ENCODE measurements around the gene ADRA2B.

- TF ChIP-seq CTCF (optimal IDR thresholded peaks at IDR 0.05 in 1 of 3, IDR thresholded peaks at IDR 0.05 in 1 of 3, conservative IDR thresholded peaks at IDR 0.05 in 1 of 3; ENCODE audit: extremely low read depth in 1 of 3, insufficient read depth in 2 of 3, low read length in 3 of 3): no peak
- TF ChIP-seq EZH2 (IDR thresholded peaks at IDR 0.05; ENCODE audit: low read length): no peak
Observed at GRCh38 chr2:96157649-96158553, 41.5 kb upstream of the ADRA2B start.
